NCI-H1048 (cell line): Measurements from ENCODE around the gene TOLLIP.
"Not testable (repeated sequence)": the region's sequence is repeated elsewhere in the genome, so short reads cannot be mapped to it uniquely, and the experiment has no call there.

Experiments used
- DNase-seq: peaks from one replicate; lab custom pipeline; 2025; lab: John Stamatoyannopoulos, UW

TOLLIP gene

GRCh38 chr11:1309498-1310317, at the start of gene TOLLIP:
Gene TOLLIP, minus strand, starts transcription at chr11:1309632. Its CDS starts 134 bp downstream, at chr11:1309498.
- DNase-seq: peak; percentile 82

- not testable (repeated sequence) for DNase-seq
Measured at GRCh38 chr11:1358931-1359330, 49.5 kb upstream of the TOLLIP start.

GRCh38 chr11:1358286-1358685, 48.9 kb upstream of the TOLLIP start:
- DNase-seq: no peak

- DNase-seq: no peak
Measured at GRCh38 chr11:1356478-1356960, 47.1 kb upstream of the TOLLIP start.

DNA sequence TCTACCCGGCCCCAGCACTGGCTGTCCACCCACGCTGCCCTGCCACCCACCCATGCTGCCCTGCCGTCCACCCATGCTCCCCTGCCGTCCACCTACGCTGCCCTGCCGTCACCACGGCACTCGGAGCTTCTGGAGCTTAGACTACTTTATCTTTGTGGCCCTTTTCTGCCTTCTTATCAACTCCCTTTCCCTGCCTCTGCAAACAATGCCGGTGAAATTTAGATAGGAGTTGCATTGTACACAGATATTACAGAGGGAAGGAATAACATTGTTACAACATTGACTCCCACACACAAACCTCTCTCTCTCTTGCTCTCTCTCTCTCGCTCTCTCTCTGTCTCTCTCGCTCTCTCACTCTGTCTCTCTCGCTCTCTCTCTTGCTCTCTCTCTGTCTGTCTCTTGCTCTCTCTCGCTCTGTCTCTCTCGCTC, 46.6 kb upstream of the TOLLIP start:
- no peak for DNase-seq

- no peak for DNase-seq
Measured at GRCh38 chr11:1354125-1354938, 44.9 kb upstream of the TOLLIP start.

GRCh38 chr11:1353383-1354124, 44.1 kb upstream of the TOLLIP start:
- DNase-seq: no peak

- no peak for DNase-seq
Measured at GRCh38 chr11:1352696-1353382, 43.4 kb upstream of the TOLLIP start.

GRCh38 chr11:1351278-1351937, 42.0 kb upstream of the TOLLIP start:
- no peak for DNase-seq

- DNase-seq: no peak
Measured at GRCh38 chr11:1350086-1350725, 40.8 kb upstream of the TOLLIP start.

- no peak for DNase-seq
Measured at GRCh38 chr11:1349327-1350041, 40.1 kb upstream of the TOLLIP start.

DNA sequence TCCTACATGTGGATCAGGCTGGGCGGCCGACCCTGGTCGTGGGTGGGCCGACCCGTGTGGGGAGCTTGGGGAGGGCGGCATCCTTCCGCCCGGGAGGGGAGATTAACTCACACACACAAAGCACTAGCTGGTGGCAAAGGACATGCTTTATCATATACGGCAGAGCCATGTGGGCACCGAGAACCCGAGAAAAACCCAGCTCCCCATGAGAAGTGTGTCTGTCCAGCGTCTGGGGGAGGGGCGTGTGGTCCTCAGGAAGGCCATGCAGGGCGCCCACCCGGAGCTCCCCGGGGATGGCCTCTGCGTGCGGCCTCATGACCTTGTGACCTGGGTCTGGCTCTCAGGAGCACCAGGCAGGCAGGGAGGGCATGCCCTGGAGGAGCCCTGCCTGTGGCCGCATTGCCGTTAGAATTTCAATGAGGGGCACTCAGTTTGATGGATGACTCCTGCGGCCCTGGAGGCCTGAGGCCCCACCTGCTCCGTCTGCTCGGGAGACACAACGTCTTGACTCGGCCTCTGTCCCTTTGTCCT, 39.4 kb upstream of the TOLLIP start:
- DNase-seq: no peak

DNA sequence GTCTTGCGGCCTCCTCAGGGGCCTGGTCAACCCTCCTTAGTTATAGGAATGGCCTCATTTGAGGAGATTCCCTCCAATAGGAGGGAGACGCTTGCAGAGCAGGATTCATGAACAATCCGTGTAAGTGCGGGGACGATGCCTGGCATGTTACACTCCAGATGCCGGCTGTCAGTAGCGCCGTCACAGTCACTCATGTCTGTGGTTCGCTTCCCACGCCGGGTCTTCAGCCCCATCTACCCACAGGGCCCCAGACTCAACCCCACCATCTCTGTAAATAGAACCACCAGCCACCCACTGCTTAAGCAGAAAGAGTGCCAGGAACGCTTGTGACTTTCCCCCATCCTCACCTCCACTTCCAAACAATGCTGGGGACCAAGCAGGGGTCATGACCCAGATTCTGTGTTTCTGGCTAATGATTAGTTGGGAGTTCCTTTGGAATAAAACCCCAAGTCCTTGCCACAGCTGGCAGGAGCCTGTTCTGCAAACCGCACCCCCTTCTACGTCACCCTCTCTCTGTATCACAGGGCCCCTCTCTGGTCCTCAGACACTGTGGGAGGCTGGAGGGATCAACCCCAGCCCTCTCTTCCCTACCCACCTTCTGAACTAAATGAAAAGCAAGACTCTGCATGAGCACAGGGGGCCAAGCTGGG, 38.8 kb upstream of the TOLLIP start:
- no peak for DNase-seq

DNA sequence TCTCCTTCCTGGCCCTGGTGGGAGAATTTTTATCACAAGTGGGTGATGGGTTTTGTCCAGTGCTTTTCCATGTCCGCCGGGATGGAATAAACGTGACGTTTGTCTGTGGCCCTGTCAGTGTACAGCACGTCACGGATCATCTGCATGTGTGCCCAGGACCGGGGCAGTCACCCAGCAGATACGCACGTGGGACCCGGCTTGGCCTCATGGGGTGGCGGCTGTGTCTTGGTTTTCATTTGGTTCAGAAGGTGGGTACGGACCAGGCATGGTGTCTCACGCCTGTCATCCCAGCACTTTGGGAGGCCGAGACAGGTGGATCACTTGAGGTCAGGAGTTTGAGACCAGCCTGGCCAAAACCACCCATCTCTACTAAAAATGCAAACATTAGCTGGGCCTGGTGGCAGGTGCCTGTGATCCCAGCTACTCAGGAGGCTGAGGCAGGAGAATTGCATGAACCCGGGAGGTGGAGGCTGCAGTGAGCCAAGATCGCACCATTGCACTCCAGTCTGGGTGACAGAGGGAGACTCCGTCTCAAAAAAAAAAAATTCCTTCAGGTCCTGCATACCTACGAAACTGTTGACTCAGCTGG, 38.1 kb upstream of the TOLLIP start:
- not testable (repeated sequence) for DNase-seq

DNA sequence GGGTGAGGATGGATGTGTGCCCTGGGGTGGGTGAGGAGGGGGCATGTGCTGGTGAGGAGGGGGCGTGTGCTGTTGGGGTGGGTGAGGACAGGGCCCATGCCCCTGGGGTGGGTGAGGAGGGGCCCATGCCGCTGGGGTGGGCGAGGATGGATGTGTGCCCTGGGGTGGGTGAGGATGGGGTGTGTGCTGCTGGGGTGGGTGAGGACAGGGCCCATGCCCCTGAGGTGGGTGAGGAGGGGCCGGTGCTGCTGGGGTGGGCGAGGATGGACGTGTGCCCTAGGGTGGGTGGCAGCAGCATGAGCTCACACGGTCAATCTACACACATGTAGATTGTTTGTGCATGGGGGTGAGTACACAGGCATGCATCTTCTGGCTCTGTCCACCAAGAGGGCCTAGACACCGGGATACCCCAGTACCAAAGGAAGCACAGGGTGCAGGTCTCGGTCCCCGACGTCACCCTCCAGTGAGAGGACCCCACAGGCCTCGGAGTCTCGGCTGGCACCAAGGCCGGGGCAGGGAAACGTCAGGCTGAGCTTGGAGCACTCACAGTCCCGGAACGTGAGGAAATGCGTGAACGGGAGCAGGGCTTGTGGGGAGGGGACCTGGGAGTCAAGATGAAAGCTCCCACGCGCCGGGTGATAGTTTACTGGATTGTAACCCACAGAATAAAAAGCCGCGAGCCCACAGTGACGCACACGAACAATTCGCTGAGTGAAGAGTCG, 37.4 kb upstream of the TOLLIP start:
- no peak for DNase-seq

DNA sequence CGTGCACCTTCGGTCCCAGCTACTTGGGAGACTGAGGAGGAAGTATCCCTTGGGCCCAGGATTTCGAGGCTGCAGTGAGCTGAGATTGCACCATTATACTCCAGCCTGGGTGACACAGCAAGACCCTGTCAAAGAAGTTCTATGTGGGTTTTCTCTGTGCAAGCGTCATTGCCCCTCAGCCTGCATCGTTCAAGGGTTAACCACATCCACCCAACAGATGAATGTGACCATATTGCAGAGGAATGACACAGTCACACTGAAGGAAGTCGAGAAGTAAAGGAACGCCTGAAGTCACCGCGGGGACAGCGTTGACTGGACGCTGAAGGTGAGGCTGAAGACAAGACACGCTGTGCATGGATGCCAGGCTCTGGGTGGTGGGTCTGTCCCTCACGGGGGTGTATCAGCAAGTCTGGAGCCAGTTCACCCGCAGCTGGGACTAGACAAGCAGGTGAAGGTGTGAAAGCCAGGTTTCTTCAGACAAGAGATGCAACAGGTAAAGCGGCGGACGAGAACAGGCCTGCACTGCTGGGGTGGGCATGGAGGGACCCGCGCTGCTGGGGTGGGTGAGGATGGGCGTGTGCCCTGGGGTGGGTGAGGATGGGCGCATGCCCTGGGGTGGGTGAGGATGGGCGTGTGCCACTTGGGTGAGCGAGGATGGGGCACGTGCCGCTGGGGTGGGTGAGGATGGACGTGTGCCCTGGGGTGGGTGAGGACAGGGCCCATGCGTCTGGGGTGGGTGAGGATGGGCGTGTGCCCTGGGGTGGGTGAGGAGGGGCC, 36.5 kb upstream of the TOLLIP start:
- DNase-seq: no peak

GRCh38 chr11:1344056-1344635, 34.7 kb upstream of the TOLLIP start:
- no peak for DNase-seq
